Measurements from ENCODE around the gene CDKN2AIPNL.

Gene CDKN2AIPNL

DNA sequence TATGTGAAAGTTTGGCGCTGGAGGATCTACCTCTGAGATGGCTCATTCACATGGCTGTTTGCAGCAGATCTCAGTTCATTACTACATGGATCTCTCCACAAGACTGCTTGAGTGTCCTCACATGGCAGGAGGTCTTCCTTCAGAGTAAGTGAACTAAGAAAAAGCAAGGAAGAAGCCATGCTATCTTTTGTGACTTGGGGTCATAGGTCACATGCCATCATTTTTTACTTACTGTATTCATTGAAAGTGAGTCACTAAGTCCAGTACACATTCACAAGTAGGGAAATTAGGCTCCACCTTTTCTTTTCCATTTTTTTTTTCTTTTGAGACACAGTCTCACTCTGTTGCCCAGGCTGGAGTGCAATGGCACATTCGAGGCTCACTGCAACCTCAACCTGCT, 8.7 kb upstream of the CDKN2AIPNL start:
- Histone ChIP-seq H3K4me3 (no peak overlapping the region), H3K27ac (no peak overlapping the region)
- TF ChIP-seq, protein P1, sequence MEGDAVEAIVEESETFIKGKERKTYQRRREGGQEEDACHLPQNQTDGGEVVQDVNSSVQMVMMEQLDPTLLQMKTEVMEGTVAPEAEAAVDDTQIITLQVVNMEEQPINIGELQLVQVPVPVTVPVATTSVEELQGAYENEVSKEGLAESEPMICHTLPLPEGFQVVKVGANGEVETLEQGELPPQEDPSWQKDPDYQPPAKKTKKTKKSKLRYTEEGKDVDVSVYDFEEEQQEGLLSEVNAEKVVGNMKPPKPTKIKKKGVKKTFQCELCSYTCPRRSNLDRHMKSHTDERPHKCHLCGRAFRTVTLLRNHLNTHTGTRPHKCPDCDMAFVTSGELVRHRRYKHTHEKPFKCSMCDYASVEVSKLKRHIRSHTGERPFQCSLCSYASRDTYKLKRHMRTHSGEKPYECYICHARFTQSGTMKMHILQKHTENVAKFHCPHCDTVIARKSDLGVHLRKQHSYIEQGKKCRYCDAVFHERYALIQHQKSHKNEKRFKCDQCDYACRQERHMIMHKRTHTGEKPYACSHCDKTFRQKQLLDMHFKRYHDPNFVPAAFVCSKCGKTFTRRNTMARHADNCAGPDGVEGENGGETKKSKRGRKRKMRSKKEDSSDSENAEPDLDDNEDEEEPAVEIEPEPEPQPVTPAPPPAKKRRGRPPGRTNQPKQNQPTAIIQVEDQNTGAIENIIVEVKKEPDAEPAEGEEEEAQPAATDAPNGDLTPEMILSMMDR (IDR thresholded peaks at IDR 0.05), result no peak
- no peak for DNase-seq (ENCODE audit: low spot score)

DNA sequence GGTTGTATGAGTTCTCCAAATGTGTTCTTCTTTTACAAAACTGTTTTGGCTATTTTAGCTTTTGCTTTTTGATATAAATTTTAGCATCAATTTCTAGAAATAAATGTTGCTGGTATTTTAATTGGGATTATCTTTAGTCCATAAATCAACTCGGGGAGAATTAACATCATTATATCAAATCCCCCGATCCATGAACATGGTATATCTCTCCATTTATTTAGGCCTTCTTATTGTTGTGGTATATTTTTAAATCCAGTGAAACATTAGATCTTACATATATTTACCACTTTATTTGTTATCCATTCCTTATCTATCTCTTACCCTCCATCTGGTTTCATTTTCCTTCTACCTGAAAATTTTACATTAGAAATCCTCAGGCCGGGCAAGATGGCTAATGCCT, 7.3 kb upstream of the CDKN2AIPNL start:
- H3K27ac ChIP-seq, result no peak overlapping the region
- TF ChIP-seq, protein P1 (IDR thresholded peaks at IDR 0.05), result no peak
- DNase-seq (ENCODE audit: low spot score), result no peak
- H3K4me3 ChIP-seq, result no peak overlapping the region

DNA sequence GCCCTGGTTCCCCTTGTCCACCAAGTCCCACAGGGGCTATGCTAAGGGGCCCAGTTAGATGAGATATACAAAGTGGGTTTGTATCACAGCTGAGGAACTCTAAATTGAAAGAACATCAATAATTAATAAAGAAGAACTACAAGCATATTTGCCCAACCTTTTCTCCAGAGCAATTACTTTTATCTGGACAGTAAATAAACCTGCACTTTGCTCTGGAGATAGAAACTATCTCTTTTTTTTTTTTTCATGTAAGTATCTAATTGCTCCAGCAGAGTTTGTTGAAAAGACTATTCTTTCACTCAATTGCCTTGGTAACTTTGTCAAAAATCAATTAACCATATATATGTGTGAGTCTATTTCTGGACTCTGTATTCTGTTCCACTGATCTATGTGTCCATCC, 6.0 kb upstream of the CDKN2AIPNL start:
- Histone ChIP-seq H3K4me3 (no peak overlapping the region), H3K27ac (no peak overlapping the region)
- TF ChIP-seq, protein P1 (IDR thresholded peaks at IDR 0.05), result no peak
- no peak for DNase-seq (ENCODE audit: low spot score)

DNA sequence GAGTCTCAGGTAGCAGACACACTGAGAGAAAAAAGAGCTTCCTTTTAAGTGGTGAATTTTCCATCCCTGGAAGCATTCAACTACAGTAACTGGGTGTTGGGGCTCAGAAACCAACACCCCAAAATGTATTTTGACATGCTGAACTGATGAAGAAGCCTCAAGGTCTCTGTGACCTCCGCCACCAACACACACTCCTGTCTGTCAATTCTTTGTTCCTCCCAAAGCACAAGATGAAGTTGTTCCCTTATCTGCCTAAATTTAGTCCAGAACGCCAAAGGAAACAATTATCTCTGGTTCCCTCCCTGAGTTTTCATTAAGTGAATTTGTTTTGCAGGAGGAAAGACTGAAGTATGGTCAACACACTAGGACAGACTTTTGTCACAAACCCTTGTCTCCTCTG, 1.4 kb upstream of the CDKN2AIPNL start:
- H3K4me3 ChIP-seq, result no peak overlapping the region
- DNase-seq (ENCODE audit: low spot score), result no peak
- H3K27ac ChIP-seq, result no peak overlapping the region
- TF ChIP-seq, protein P1 (IDR thresholded peaks at IDR 0.05), result no peak

DNA sequence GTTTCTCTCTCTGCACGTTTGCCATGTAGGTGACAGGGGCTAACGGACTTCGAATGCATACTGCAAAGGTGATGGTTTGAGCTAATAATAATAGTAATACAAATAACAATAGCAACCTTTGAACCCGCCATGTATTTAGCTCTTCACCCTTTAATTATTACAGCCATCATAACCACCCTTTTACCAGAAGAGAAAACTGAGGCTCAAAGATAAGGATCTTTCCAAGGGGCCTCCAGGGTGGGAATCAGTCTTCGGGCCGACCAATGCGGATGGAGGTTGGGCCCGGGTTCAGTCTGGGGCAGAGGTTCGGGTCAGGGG, 494 bp downstream of the CDKN2AIPNL start:
- TF ChIP-seq, protein P1 (IDR thresholded peaks at IDR 0.05), result no peak
- DNase-seq (ENCODE audit: low spot score), result no peak
- H3K4me3 ChIP-seq, result peak overlapping the region; percentile 100
- H3K27ac ChIP-seq, result peak overlapping the region in 1 of 2 donors; percentile 87

DNA sequence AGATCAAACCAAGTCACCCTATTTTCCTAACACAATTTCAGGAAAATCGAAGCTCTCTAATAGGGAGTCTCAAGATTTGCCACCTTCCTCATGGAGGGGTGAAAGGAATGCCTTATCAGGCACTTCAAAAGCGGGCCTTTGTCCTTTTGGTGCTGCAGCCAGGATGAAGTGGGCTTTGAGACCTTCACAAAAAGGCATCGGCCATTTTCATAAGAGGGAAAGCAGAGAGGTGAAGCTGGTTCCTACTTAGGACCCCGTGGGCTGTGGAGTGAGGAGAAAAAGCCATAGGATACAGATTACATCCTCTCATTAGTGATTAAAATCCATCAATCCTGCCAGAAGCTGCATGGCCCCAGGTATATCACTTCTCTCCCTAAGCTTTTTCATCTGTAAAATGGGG, 859 bp downstream of the CDKN2AIPNL start:
- Histone ChIP-seq H3K27ac (no peak overlapping the region), H3K4me3 (peak overlapping the region; percentile 100)
- TF ChIP-seq, protein P1 (IDR thresholded peaks at IDR 0.05), result no peak
- DNase-seq (ENCODE audit: low spot score), result no peak

DNA sequence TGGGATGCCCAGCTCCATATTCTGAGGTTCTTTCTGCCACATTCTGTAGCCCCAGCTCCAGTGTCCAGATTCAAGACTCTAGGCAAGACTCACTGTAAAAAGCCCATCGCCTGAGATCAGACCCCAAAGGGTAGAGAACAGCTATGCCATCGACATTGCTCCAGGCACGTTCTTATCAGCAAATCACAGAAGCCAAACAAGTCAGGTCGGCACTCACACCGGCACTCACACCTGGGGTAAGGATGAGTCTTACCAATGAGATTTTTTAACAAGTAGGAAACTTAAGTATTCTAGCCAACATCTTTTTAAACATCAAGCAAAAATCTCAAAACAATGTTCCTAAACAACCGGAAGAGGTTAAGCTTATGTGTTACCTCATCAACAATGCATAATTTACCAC, 2.4 kb downstream of the CDKN2AIPNL start:
- Histone ChIP-seq H3K4me3 (no peak overlapping the region), H3K27ac (no peak overlapping the region)
- TF ChIP-seq, protein P1 (IDR thresholded peaks at IDR 0.05), result no peak
- DNase-seq (ENCODE audit: low spot score), result no peak
